Measurements from ENCODE around the gene RAB11FIP4.

The RAB11FIP4 gene

GRCh38 chr17:31549121-31549524 lies 157.6 kb downstream of the RAB11FIP4 start:
- DNase-seq (ENCODE audit: low spot score): no peak

GRCh38 chr17:31549525-31550388 lies 158.3 kb downstream of the RAB11FIP4 start:
- peak; percentile 83 for DNase-seq (ENCODE audit: low spot score)

- DNase-seq (ENCODE audit: low spot score): peak; percentile 23
These were observed 159.0 kb downstream of the RAB11FIP4 start for GRCh38 chr17:31550389-31551056.

- no peak for DNase-seq (ENCODE audit: low spot score)
These were observed 161.1 kb downstream of the RAB11FIP4 start for GRCh38 chr17:31552568-31552967.

GRCh38 chr17:31553506-31553905 lies 162.0 kb downstream of the RAB11FIP4 start:
- no peak for DNase-seq (ENCODE audit: low spot score)

DNA sequence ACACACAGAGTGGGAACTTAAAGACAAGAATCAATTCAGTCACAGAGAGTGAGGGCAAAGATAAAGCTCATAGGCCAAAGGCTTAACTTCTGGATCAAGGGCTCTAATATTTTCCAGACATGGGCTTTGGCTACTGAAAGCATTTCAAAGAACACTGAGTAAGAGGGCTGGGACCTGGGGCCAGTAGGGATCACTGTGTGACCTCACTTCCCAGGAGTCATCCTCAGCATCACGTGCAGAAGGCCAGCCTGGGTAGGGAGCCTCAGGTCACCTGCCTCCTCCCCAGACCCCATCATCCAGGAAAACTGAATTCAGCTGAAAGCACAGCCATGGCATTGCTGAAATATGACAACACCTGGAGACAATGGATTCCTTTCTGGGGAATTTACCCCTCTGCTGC lies 163.5 kb downstream of the RAB11FIP4 start:
- no peak for DNase-seq (ENCODE audit: low spot score)

GRCh38 chr17:31556969-31557645 lies 165.6 kb downstream of the RAB11FIP4 start:
- DNase-seq (ENCODE audit: low spot score): no peak

GRCh38 chr17:31558748-31559583 lies 167.5 kb downstream of the RAB11FIP4 start:
- DNase-seq (ENCODE audit: low spot score): peak; percentile 83

GRCh38 chr17:31559584-31560501 lies 168.4 kb downstream of the RAB11FIP4 start:
- peak; percentile 30 for DNase-seq (ENCODE audit: low spot score)

DNA sequence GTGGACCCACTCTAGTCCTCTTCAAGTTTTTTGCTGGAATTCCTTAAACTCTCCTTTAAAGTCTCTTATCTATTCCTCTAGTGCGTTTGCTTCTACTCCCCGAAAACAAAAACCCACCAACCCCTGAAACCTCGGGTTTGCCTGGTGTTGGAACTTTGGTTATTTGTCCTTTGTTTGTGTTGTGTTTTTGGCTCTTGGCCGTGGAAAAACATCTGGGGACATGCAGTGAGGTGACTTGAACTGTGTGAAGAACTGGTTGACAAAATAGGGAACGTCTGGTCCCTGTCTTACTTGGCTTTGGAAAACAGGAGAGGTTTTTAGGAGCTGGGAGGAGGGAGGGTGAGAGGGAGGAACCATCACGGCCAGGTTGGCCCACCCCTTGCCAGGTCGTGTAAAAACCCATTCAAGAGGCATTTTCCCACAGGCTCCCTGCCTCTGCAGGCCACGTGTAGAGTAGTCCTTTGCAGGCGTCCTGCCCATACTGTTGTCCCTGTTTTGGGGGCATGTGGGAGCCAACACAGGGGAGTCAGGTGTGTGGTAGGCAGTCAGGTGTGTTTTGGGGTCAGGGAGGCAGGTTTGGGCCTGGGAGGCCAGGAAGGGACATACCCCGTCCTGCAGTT lies 169.3 kb downstream of the RAB11FIP4 start:
- DNase-seq (ENCODE audit: low spot score): peak; percentile 46

GRCh38 chr17:31561469-31562375 lies 170.2 kb downstream of the RAB11FIP4 start:
- DNase-seq (ENCODE audit: low spot score): peak; percentile 51

DNA sequence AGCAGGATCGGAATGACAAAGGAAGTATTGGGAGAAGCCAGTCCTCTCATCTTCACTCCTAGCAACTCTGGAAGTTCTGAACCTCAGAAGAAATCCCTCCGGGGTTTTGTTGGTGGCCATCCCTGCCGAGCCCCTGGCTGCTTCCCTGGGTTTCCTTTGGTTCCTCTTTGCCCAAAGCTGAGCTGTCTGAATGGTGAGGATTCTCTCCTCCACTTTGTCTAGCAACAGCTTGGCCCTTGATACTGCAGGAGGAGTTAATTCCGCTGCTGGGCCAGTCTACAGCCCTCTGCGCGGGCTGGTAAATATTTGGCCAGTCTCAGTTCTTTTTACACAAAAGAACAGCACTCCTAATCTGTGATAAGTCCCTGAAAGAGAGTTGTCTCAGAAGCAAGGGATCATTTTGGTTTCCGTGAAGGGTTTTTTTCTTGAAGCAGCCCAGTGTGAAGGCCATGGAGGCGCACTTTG lies 170.9 kb downstream of the RAB11FIP4 start:
- DNase-seq (ENCODE audit: low spot score): no peak

- no peak for DNase-seq (ENCODE audit: low spot score)
These were observed 172.8 kb downstream of the RAB11FIP4 start for GRCh38 chr17:31564291-31564690.

GRCh38 chr17:31564883-31565301 lies 173.4 kb downstream of the RAB11FIP4 start:
- no peak for DNase-seq (ENCODE audit: low spot score)

DNA sequence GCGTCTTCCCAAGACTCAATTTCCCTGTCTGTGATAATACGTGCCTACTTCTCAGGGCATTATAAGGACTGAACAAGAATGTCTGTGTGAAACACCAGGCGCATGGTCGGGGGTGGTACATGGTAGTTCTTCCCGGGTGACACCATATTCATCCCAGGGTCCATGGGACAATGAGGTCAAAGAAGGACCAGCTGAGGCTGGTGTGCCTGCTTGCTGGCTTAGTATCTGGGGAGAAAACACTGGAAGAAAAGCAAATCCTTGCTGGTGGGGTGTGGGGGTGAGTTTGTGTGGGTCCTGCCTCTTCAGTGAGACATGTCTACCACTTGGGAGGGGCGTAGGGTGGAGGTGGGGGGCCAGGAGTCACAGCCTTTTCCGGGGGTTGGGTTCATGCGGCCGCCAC lies 174.2 kb downstream of the RAB11FIP4 start:
- no peak for DNase-seq (ENCODE audit: low spot score)

GRCh38 chr17:31566247-31566991 lies 174.9 kb downstream of the RAB11FIP4 start:
- DNase-seq (ENCODE audit: low spot score): no peak

GRCh38 chr17:31566992-31567373 lies 175.5 kb downstream of the RAB11FIP4 start:
- DNase-seq (ENCODE audit: low spot score): no peak

DNA sequence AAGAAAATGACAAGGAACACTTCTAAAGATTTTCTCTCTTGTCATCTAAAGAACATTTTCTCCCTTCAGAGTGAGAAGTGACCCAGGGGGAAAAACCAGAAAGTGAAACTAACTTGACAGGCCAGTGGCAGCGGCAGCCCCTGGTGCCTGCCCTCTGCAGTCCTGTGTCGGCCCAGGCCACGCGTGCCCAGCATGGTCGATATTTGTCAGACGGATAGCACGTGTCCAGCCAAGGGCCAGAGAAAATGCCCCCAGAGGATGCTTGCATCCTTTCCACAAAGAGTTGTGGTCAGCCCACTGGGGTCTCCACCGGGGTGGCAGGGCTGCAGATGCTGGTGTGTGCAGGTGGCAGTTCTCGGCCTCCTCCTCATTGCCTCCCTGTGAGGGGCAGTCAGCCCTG lies 176.6 kb downstream of the RAB11FIP4 start:
- no peak for DNase-seq (ENCODE audit: low spot score)
